ENCODE measurements around the gene PNPLA7. TPM values are rescaled to one million over a fixed set of nuclear protein-coding genes. Genes with fewer than 3 reads are reported as not detected.

PNPLA7 gene
- total RNA-seq = 0.49 and 1.3 TPM in 2 replicates

DNA sequence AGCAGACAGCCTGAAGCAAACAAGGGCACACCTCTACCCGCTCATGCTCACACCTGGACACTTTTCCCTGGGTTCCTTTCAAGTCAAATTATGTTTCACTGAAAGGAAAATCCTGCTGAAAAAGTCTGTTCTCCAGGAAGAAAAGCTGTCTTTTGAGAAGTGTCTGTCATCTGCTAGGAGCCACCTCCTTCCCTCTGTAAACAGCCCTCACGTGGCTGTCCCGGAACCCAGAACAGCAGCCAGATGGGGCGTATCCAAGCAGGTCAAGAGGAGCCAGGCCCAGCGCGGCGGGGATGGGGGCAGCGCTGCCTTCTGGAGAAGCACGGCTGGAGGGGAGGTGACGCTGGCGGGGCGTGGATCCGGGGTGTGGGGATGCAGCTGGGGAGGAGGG is at the start of gene PNPLA7:
PNPLA7 (minus strand) TSS at position 172 of the 391 bp plus-strand sequence. CDS start 205 bp downstream, outside the sequence.

DNA sequence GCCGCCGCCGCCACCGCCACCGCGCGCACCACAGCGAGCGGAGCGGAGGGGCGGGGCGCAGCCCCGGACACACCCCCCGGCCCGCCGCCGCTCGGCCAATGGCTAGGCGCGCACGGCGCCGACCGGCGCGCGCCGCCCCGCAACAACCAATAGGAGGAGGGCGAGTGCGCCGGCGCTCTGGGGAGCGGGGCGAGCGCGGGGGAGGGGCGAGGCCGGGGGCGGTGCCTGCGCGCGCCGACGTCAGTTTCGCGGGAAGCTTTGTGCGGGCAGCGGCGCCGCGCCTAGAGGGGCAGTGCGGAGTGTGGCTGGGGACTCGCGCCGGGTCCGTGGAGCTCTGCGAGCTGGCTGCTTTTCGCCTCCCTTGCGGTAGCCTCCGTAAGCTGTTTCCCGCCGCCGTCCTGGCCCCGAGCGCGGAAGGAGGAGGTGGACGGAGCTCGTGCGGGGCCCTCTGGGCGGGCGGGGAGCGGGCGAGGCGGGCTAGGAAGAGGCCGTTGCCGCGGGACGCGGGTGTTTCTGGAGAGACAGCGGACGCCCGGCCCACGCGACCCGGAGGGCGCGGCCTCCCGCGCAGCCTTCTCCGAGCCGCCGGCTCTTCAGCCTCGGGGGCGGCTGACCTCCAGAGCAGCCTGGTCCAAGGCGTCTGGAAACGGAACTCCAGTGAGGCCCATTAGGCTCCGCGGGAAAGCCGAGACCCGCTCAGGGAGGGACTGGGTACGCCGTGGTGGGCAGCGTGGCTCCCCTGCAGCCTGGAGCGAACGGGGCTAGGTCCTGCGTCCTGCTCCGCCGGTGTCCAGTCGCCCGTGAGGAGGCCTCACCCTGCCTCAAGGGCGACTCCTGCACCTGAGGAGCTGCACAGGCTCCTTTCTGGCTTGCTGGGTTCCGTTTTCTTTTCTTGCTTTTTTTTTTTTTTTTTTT is 40.5 kb upstream of the PNPLA7 start, which contains the start of gene ZMYND19:
ZMYND19 (minus strand) TSS at position 44 of the 915 bp plus-strand sequence. CDS start 249 bp downstream, outside the sequence.

DNA sequence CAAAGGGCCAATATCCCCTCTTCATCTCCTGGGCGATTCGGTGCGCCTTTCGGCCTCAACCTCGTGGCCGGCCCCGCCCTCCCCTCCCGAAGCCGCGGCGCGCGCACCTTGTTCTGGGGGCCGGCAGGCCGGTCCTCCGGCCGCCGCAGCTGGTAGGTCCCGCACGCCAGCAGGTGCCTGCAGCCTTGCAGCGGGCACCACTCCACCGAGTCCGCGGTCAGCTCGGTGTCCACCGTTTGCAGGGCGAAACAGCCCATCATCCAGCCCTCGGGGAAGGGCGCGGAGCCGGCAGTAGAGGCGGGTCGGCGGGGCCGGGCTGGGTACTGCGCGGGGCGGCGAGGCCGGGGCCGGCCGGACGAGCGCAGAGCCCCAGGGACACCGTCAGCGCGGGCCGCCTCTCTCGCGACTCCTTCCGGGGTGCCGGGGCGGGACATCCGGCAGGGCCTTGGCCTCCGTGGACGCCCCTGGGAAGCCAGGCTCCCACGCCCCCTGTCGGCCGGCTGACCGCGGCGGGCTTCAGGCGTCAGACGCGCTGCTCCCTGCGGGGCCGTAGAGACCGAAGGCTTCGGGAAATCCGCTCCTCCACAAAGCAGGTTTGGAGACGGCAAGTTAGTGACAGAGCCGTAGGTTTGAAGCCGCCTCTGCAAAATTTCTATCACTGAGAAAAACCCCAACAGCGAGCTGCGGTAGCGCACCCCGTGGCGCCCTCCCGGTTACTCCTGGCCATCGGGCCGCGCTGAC is 28.5 kb upstream of the PNPLA7 start, which contains the start of gene DPH7:
DPH7 (minus strand) TSS at position 408 of the 741 bp plus-strand sequence; CDS start at position 260, 148 bp downstream.

DNA sequence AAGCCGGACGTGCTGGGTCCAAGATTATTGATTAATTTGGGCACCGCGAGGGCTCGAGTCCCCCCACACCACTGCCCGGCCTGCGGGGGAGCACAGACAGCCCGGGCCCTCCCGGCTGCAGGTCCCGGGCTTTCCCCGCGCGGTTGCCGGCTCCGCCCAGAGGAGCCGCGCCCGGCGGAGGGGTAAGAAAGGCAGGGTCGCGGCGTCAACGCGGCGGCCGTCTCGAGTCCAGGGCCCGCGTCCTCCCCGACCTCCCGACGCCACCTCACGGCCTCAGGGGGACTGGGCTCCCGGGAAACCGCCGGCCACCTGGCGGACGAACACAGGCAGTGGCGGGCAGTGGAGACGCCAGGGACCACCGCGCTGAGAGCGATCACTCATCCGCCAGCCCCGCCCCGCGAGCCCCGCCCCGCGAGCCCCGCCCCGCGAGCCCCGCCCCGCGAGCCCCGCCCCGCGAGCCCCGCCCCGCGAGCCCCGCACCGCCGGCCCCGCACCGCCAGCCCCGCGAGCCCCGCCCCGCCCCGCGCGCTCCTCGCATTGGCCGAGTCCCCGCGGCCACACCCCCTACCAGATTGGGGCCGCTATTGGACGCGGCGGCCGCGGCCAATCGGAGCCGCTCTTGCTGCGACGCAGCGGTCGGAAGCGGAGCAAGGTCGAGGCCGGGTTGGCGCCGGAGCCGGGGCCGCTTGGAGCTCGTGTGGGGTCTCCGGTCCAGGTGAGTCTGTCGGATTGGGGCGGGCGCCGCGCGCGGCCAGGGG is 1.2 kb upstream of the PNPLA7 start, which contains the start of gene MRPL41:
MRPL41 (plus strand) TSS at position 616 of the 758 bp plus-strand sequence. CDS start 203 bp downstream, outside the sequence.

DNA sequence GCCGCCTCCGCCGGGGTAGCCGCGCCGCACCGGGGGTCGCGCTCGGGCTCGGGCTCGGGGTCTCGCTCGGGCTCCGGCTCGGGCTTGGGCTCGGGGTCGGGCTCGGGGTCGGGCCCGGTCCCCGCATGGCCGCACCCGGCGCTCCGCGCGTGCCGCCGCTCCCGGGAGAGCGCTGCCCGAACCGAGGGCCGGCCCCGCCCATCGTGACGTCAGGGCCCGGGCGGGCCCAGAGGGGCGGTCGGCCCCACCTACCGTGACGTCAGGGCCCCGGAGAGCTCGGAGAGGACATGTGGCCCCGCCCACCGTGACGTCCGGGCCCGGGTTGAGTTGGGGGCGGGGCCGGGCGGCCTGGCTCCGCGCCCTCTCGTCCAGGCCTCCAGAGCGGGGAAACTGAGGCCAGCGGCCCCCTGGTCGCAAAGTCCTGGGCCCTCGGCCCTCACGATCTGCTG is 91.0 kb downstream of the PNPLA7 start, which contains the start of gene NSMF:
NSMF (minus strand) TSS at position 183 of the 449 bp plus-strand sequence. CDS start 232 bp downstream, outside the sequence.

DNA sequence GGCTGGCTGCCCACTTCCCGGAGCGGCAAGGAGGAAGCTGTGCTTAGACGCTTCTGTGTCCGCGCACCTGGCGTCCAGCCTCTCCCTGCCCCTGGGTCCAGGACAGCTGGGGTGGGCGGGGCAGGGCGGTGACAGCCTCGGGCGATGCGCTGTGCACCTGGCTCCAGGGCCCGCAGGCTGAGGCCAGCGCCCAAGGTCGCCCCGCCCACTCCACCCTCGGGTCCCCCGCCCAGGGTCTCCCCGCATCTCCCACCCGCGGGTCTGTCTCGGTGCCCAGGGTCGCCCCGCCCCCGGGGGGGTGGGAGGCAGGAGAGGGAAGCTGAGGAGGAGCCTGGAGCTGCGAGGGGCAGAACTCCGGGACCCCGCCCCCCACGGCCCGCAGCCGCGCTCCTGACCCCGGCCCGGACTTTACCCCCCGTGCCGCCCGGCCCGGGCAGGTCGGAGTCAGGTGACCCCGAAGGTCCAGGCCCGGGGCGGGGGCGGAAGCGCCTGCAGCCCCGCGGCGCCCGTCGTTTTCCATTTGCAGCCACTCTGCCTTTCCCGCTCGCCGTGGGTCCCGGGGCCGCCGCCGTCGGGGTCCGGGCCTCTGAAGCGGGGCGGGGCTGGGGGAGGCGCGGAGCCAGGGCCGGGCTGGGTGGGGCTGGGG is 108.8 kb downstream of the PNPLA7 start, which contains the start of gene ENTPD8:
ENTPD8 (minus strand) TSS at position 69 of the 646 bp plus-strand sequence. CDS start 3,072 bp downstream, outside the sequence.

DNA sequence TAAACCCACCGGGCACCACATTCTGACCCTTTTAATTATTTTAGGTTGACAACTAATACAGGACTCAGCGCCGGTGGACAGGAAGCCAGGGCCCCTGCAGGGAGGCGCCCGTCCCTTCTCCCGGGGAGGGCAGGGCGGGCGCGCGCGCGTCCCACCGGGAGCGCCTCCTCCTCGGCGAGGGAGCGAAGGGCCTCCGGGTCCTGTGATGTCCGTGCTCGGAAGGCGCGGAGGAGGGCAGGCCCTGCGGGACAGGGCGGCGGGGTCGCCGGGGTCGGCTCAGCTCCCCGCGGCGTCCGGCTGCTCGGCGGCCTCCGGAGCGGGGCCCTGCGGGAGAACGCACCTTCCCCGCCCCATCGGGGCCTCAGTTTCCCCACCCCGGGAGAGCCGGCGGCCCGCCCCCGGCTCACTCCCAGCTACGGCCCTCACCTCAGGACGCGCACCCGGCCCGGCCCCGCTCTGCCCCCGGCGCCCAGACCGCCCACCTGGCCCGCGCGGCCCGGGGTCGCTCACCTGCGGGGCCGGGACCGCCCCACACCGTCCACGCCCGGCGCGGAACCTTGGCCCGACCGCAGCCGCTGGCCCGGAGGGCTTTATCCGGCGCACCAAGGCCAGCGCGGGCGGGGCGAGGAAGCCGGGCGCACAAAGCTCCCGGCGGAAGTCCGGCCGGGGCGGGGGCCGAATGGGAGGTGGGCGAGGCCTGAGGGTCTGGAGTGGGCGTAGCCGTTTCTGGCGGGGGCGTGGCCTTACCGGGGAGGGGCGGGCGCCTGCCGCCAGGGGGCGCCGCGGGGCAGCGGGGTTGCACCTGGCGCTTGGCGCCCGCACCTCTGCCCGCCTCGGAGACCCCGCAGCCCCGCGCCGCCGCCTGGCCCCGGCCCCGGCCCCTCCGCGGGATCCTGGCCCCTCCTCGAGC is 127.3 kb downstream of the PNPLA7 start, which contains the start of the genes EXD3 and NOXA1:
EXD3 (minus strand) TSS at position 559 of the 910 bp plus-strand sequence. CDS start 27,805 bp downstream, outside the sequence.
NOXA1 (plus strand) TSS at position 790 of the 910 bp plus-strand sequence. CDS start 137 bp downstream, outside the sequence.

Other genes starting within 250 kb of the PNPLA7 start
- gene NRARP, start 248.1 kb downstream of the PNPLA7 start, total RNA-seq = 28.1 and 30.0 TPM in 2 replicates
- 18.0 and 25.7 TPM in 2 replicates for gene EXD3, start 127.2 kb downstream of the PNPLA7 start, total RNA-seq
- 0.97 and 2.1 TPM in 2 replicates for gene NOXA1, start 127.0 kb downstream of the PNPLA7 start, total RNA-seq
- gene ENTPD8, start 109.0 kb downstream of the PNPLA7 start, total RNA-seq = 0.06 and 0.16 TPM in 2 replicates
- gene NSMF, start 91.1 kb downstream of the PNPLA7 start, total RNA-seq = 11.0 and 20.5 TPM in 2 replicates
- 48.6 and 66.5 TPM in 2 replicates for gene MRPL41, start 1.5 kb upstream of the PNPLA7 start, total RNA-seq
- 17.2 and 28.9 TPM in 2 replicates for gene DPH7, start 28.5 kb upstream of the PNPLA7 start, total RNA-seq
- gene ZMYND19, start 40.1 kb upstream of the PNPLA7 start, total RNA-seq = 14.7 and 15.0 TPM in 2 replicates
- gene ARRDC1, start 55.3 kb upstream of the PNPLA7 start, total RNA-seq = 25.7 and 32.6 TPM in 2 replicates
- gene EHMT1, start 68.6 kb upstream of the PNPLA7 start, total RNA-seq = 41.9 and 85.3 TPM in 2 replicates

All from bladder microvascular endothelial cell (primary cell).